GM19351 (cell line): Measurements from ENCODE around the gene H1-8.

Experiments used
- ATAC-seq: cut with Tn5 transposase; IDR thresholded peaks from one replicate; pipeline ENCODE4 v1.9.1; 2021; ENCODE audit warnings: mild to moderate bottlenecking, moderate library complexity; ENCODE audit not compliant: unreplicated experiment

H1-8 gene

GRCh38 chr3:129555153-129555550 lies 12.2 kb downstream of the H1-8 start:
- no peak for ATAC-seq

- no peak for ATAC-seq
Measured at GRCh38 chr3:129555616-129556357, 12.8 kb downstream of the H1-8 start.

GRCh38 chr3:129556358-129556695 lies 13.4 kb downstream of the H1-8 start:
- ATAC-seq, result no peak

- ATAC-seq, result no peak
Measured at GRCh38 chr3:129556890-129557547, 14.0 kb downstream of the H1-8 start.

GRCh38 chr3:129557548-129557894 lies 14.5 kb downstream of the H1-8 start:
- ATAC-seq, result no peak

GRCh38 chr3:129558081-129558771 lies 15.3 kb downstream of the H1-8 start:
- no peak for ATAC-seq

GRCh38 chr3:129558772-129559564 lies 16.0 kb downstream of the H1-8 start:
- ATAC-seq, result no peak

GRCh38 chr3:129559565-129560079 lies 16.6 kb downstream of the H1-8 start:
- ATAC-seq, result no peak

GRCh38 chr3:129560269-129560787 lies 17.4 kb downstream of the H1-8 start:
- no peak for ATAC-seq

- no peak for ATAC-seq
Measured at GRCh38 chr3:129560911-129561594, 18.1 kb downstream of the H1-8 start.

- ATAC-seq, result no peak
Measured at GRCh38 chr3:129561619-129562248, 18.8 kb downstream of the H1-8 start.

GRCh38 chr3:129562803-129563202 lies 19.8 kb downstream of the H1-8 start:
- no peak for ATAC-seq

GRCh38 chr3:129563332-129563731 lies 20.4 kb downstream of the H1-8 start:
- ATAC-seq, result no peak

- ATAC-seq, result no peak
Measured at GRCh38 chr3:129563850-129564535, 21.0 kb downstream of the H1-8 start.

GRCh38 chr3:129564981-129565644 lies 22.1 kb downstream of the H1-8 start:
- no peak for ATAC-seq

- ATAC-seq, result no peak
Measured at GRCh38 chr3:129565902-129566301, 22.9 kb downstream of the H1-8 start.

- ATAC-seq, result no peak
Measured at GRCh38 chr3:129567176-129567705, 24.3 kb downstream of the H1-8 start.

- ATAC-seq, result no peak
Measured at GRCh38 chr3:129567939-129568338, 25.0 kb downstream of the H1-8 start.
